ENCODE measurements around the gene CTSZ. TPM values are rescaled to one million over a fixed set of nuclear protein-coding genes. Genes with fewer than 3 reads are reported as not detected.

Gene CTSZ
- total and polyA plus RNA-seq, 8 donors = 35.3 to 134 (median 56.2) TPM

DNA sequence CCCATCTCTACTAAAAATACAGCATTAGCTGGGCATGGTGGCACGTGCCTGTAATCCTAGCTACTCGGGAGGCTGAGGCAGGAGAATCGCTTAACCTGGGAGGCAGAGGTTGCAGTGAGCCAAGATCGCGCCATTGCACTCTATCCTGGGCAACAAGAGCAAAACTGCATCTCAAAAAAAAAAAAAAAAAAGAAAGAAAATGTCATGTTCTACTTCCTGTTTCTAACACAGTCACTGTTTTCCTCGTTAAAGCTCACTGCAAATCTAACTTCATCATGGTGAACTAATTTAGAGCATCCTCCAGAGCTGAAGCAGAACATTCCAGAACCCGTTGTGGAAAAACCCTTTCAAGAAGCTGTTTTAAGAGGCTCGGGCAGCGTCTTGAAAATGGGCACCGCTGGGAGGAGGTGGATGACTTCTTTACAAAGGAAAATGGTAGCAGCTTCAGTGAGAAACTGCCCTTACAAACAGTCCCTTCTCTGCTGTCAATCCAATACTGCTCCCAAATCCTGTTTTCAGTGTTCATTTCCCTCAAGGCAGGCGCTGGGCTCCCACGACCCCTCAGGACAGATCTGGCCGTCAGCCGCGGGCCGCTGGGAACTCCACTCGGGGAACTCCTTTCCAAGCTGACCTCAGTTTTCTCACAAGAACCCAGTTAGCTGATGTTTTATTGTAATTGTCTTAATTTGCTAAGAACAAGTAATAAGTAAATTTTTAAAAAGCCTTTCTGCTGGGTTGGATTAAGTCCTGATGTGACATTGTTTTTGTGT, 12.5 kb downstream of the CTSZ start:
- Histone ChIP-seq H3K4me3 (no peak overlapping the region), H3K9me3 (no peaks in the 10 kb centered on the region), H3K36me3 (peaks cover 80 to 100% (median 100%) of the 10 kb centered on the region in 4 donors), H3K4me1 (peaks cover 0 to 14% (median 8%) of the 10 kb centered on the region in 4 donors), H3K27me3 (no peaks in the 10 kb centered on the region), H3K27ac (no peak overlapping the region)
- no peak for DNase-seq
- intact Hi-C loops (cut with DNase I; ENCODE audit: low total_unique reads) = no loop called here
- TF ChIP-seq POLR2A (IDR thresholded peaks at IDR 0.05) = no peak
- no peak for TF ChIP-seq POLR2AphosphoS5 (IDR thresholded peaks at IDR 0.05)
- TF ChIP-seq EP300 (IDR thresholded peaks at IDR 0.05) = no peak
- TF ChIP-seq, protein P1, sequence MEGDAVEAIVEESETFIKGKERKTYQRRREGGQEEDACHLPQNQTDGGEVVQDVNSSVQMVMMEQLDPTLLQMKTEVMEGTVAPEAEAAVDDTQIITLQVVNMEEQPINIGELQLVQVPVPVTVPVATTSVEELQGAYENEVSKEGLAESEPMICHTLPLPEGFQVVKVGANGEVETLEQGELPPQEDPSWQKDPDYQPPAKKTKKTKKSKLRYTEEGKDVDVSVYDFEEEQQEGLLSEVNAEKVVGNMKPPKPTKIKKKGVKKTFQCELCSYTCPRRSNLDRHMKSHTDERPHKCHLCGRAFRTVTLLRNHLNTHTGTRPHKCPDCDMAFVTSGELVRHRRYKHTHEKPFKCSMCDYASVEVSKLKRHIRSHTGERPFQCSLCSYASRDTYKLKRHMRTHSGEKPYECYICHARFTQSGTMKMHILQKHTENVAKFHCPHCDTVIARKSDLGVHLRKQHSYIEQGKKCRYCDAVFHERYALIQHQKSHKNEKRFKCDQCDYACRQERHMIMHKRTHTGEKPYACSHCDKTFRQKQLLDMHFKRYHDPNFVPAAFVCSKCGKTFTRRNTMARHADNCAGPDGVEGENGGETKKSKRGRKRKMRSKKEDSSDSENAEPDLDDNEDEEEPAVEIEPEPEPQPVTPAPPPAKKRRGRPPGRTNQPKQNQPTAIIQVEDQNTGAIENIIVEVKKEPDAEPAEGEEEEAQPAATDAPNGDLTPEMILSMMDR (IDR thresholded peaks at IDR 0.05) = no peak
- 80 to 88% (median 86%) methylated on average over 17 of the region's 17 CpGs for WGBS, 5 donors

DNA sequence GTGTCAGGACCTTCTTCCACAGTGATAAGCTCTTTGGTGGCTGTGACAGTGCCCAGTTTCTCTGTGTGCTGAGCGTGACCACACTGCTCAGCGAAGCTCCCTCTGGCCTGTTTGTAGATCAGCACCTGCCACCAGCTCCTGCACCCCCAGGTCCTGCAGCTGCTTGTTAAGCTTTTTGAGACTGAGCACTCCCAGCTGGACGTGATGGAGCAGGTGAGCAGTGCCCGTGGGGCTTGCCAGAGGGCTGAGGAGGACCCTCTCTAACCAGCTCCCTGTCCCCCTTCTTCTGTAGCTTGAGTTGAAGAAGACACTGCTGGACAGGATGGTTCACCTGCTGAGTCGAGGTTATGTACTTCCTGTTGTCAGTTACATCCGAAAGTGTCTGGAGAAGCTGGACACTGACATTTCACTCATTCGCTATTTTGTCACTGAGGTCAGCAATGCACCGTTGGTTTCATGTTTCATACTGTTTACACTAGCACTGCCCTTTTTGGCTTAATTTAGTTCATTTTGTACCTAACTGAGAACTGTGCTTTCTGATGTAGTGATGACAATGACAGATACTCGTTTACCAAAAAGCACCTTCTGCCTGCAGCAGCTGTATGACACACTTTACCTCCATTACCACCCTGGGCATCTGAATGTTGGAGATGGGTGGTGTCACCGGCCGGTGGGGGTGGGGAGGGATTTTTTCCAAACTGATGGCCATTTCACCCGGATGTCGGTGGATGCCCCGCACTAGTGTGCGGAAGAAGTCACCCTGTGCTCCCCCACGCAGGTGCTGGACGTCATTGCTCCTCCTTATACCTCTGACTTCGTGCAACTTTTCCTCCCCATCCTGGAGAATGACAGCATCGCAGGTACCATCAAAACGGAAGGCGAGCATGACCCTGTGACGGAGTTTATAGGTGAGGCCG, 13.5 kb downstream of the CTSZ start:
- Histone ChIP-seq H3K4me1 (peaks cover 0 to 14% (median 8%) of the 10 kb centered on the region in 4 donors), H3K36me3 (peaks cover 84 to 100% (median 100%) of the 10 kb centered on the region in 4 donors), H3K4me3 (no peak overlapping the region), H3K27me3 (no peaks in the 10 kb centered on the region), H3K9me3 (no peaks in the 10 kb centered on the region), H3K27ac (no peak overlapping the region)
- TF ChIP-seq, protein P1 (IDR thresholded peaks at IDR 0.05) = no peak
- TF ChIP-seq POLR2A (IDR thresholded peaks at IDR 0.05) (no peak), POLR2AphosphoS5 (IDR thresholded peaks at IDR 0.05) (no peak), EP300 (IDR thresholded peaks at IDR 0.05) (no peak)
- WGBS, 5 donors = 82 to 84% (median 83%) methylated on average over 23 of the region's 23 CpGs
- no peak for DNase-seq
- intact Hi-C loops (cut with DNase I; ENCODE audit: low total_unique reads) = no loop called here

DNA sequence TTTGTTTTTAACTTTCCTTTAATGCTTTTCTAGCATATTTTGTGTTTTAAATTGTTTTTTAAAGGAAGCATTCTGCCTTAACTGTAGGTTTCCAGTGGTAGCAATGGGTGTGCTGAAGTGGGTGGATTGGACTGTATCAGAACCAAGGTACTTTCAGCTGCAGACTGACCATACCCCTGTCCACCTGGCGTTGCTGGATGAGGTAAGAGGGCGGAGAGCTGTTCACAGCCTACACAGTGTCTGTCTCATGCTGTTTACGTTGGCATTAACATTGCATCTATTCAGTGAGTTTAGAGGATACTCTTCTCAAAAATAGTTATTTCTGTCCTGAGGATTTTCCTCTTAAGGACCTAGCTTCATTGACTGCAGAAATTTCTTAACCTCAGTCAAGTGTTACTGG, 14.1 kb downstream of the CTSZ start:
- WGBS, 5 donors = 80 to 93% (median 86%) methylated on average over 3 of the region's 3 CpGs
- DNase-seq = no peak
- Histone ChIP-seq H3K36me3 (peaks cover 89 to 100% (median 100%) of the 10 kb centered on the region in 4 donors), H3K4me3 (no peak overlapping the region), H3K27ac (peak overlapping the region in 1 of 5 donors; percentile 36), H3K4me1 (peaks cover 0 to 14% (median 8%) of the 10 kb centered on the region in 4 donors), H3K27me3 (no peaks in the 10 kb centered on the region), H3K9me3 (no peaks in the 10 kb centered on the region)
- intact Hi-C loops (cut with DNase I; ENCODE audit: low total_unique reads) = no loop called here
- TF ChIP-seq POLR2AphosphoS5 (IDR thresholded peaks at IDR 0.05) = no peak
- TF ChIP-seq, protein P1 (IDR thresholded peaks at IDR 0.05) = no peak
- TF ChIP-seq POLR2A (IDR thresholded peaks at IDR 0.05) = no peak
- TF ChIP-seq EP300 (IDR thresholded peaks at IDR 0.05) = no peak

DNA sequence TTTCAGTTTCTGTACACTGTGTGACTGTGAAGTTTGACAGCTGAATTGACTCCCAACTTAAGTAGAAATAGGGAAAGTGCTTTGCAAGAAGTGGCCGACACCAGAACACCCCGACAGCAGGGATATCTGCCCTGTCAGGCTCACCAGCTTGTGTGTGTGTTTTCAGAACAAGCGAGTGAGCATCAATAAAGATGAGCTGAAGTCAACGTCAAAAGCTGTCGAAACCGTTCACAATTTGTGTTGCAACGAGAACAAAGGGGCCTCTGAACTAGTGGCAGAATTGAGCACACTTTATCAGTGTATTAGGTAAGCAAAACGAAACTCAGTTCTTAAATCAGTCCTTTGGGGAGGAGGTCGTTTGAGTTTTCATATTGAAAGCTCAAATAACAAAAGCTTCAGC, 15.3 kb downstream of the CTSZ start:
- DNase-seq = no peak
- no peaks in the 10 kb centered on the region for H3K27me3 ChIP-seq
- H3K27ac ChIP-seq = no peak overlapping the region
- peaks cover 0 to 18% (median 8%) of the 10 kb centered on the region in 4 donors for H3K4me1 ChIP-seq
- H3K9me3 ChIP-seq = no peaks in the 10 kb centered on the region
- peaks cover 88 to 100% (median 100%) of the 10 kb centered on the region in 4 donors for H3K36me3 ChIP-seq
- WGBS, 5 donors = 50 to 68% (median 59%) methylated on average over 9 of the region's 9 CpGs
- no peak overlapping the region for H3K4me3 ChIP-seq
- TF ChIP-seq EP300 (IDR thresholded peaks at IDR 0.05) (no peak), POLR2AphosphoS5 (IDR thresholded peaks at IDR 0.05) (no peak), POLR2A (IDR thresholded peaks at IDR 0.05) (no peak)
- TF ChIP-seq, protein P1 (IDR thresholded peaks at IDR 0.05) = no peak
- intact Hi-C loops (cut with DNase I; ENCODE audit: low total_unique reads) = no loop called here
